Chondrocyte (in vitro differentiated cells): ENCODE data around the gene TOP1. TPM values are rescaled to one million over a fixed set of nuclear protein-coding genes. Genes with fewer than 3 reads are reported as not detected.

Experiments
- DNase-seq: peaks from one replicate; pipeline ENCODE4 v3.0.0; 2021; ENCODE audit warnings: mixed read lengths, low spot score
- H3K27ac Mint-ChIP-seq: one replicate; pipeline ENCODE4 v1.8.0; 2021; ENCODE audit warnings: mild to moderate bottlenecking, moderate library complexity, mixed read lengths; ENCODE audit not compliant: unreplicated experiment
- H3K27me3 Mint-ChIP-seq: 2 replicates; pipeline ENCODE4 v1.8.0; 2021; ENCODE audit warnings: low read depth, mixed read lengths
- H3K36me3 Mint-ChIP-seq: 2 replicates; pipeline ENCODE4 v1.8.0; 2021; ENCODE audit warnings: low read depth, mixed read lengths
- H3K4me1 Mint-ChIP-seq: 2 replicates; pipeline ENCODE4 v1.8.0; 2021; ENCODE audit warnings: low read depth, mild to moderate bottlenecking, mixed read lengths
- H3K4me3 Mint-ChIP-seq: one replicate; pipeline ENCODE4 v1.8.0; 2021; ENCODE audit warnings: mild to moderate bottlenecking, moderate library complexity, mixed read lengths; ENCODE audit not compliant: unreplicated experiment
- H3K9me3 Mint-ChIP-seq: 2 replicates; pipeline ENCODE4 v1.8.0; 2021; ENCODE audit warnings: low read depth, mixed read lengths
- total RNA-seq: library from RNA; stranded (reverse); gene quantifications from 3 replicates; pipeline ENCODE4 v1.2.1, GENCODE V29; 2021
- TF ChIP-seq, protein P1 (sequence below): fragments of 200-600 bp; sonication (generic); IDR thresholded peaks from 2 replicates; pipeline ENCODE4 v1.5.0; 2021; ENCODE audit warnings: antibody characterized with exemption, mild to moderate bottlenecking, moderate library complexity

Gene TOP1
- total RNA-seq, 1 donor from 2014 or later = 39.0 TPM

DNA sequence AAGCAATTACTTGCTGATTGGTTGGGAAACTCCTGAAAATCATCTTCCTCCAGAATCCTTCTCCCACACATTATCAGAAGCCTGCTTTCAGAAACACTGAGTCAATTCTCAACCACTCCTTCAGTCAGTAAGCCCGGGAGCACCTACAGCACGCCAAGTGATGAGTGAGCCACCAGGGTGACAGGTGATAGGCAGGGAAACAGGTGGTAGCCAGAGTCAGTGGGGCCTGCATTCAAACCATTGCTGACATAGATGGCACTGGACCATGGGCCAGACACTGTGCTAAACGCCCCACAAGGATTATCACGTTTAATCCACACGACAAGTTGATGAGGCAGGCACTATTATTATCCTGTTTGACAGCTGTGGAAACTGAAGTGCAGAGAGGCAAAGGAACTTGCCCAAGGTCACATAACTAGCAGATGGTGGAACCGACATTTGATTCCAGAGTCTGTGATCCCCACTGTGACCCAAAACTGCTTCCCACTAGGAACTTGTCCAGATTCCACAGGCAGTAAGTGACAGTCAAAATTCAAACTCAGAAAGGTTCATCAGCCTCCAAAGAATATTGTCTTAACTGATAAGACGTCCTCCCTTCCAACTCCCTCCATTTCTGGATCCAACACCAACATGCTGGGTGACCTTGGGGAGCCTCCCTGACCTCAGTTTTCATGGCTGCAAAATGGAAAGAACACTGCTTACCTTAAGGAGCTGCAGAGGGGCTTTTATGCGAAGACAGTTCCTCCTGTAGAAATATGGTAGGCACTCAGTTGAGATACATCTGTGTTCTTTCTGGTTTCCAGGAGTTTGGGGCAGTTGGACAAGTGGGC lies 23.9 kb upstream of the TOP1 start:
- no peaks in the 10 kb centered on the region for H3K36me3 Mint-ChIP-seq
- H3K4me3 Mint-ChIP-seq = no peak overlapping the region
- H3K4me1 Mint-ChIP-seq = peaks cover 52% of the 10 kb centered on the region
- no peaks in the 10 kb centered on the region for H3K9me3 Mint-ChIP-seq
- no peak for DNase-seq
- H3K27ac Mint-ChIP-seq = peak overlapping the region; percentile 76
- no peaks in the 10 kb centered on the region for H3K27me3 Mint-ChIP-seq
- TF ChIP-seq, protein P1, sequence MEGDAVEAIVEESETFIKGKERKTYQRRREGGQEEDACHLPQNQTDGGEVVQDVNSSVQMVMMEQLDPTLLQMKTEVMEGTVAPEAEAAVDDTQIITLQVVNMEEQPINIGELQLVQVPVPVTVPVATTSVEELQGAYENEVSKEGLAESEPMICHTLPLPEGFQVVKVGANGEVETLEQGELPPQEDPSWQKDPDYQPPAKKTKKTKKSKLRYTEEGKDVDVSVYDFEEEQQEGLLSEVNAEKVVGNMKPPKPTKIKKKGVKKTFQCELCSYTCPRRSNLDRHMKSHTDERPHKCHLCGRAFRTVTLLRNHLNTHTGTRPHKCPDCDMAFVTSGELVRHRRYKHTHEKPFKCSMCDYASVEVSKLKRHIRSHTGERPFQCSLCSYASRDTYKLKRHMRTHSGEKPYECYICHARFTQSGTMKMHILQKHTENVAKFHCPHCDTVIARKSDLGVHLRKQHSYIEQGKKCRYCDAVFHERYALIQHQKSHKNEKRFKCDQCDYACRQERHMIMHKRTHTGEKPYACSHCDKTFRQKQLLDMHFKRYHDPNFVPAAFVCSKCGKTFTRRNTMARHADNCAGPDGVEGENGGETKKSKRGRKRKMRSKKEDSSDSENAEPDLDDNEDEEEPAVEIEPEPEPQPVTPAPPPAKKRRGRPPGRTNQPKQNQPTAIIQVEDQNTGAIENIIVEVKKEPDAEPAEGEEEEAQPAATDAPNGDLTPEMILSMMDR = no peak

DNA sequence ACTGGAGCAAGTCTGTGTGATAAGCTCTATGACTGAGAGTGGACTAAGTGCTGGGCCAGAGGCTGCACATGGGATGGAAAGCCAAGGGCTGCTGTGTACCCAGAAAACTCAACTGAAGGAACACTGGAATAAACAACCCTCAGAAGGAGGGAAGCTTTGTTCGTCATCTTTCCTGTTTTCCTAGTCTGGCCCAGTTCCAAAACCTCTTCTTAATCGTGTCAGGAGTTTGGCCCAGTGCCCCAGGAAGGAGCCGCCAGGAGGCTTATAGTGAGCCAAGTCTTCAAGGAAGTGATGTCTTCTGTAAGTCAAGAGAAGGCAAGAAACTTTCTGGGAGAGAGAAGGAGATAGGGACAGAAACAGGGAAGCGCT lies 23.3 kb upstream of the TOP1 start:
- H3K27me3 Mint-ChIP-seq = no peaks in the 10 kb centered on the region
- H3K4me3 Mint-ChIP-seq = no peak overlapping the region
- H3K4me1 Mint-ChIP-seq = peaks cover 58% of the 10 kb centered on the region
- TF ChIP-seq, protein P1 = no peak
- DNase-seq = no peak
- no peaks in the 10 kb centered on the region for H3K9me3 Mint-ChIP-seq
- peak overlapping the region; percentile 76 for H3K27ac Mint-ChIP-seq
- no peaks in the 10 kb centered on the region for H3K36me3 Mint-ChIP-seq

DNA sequence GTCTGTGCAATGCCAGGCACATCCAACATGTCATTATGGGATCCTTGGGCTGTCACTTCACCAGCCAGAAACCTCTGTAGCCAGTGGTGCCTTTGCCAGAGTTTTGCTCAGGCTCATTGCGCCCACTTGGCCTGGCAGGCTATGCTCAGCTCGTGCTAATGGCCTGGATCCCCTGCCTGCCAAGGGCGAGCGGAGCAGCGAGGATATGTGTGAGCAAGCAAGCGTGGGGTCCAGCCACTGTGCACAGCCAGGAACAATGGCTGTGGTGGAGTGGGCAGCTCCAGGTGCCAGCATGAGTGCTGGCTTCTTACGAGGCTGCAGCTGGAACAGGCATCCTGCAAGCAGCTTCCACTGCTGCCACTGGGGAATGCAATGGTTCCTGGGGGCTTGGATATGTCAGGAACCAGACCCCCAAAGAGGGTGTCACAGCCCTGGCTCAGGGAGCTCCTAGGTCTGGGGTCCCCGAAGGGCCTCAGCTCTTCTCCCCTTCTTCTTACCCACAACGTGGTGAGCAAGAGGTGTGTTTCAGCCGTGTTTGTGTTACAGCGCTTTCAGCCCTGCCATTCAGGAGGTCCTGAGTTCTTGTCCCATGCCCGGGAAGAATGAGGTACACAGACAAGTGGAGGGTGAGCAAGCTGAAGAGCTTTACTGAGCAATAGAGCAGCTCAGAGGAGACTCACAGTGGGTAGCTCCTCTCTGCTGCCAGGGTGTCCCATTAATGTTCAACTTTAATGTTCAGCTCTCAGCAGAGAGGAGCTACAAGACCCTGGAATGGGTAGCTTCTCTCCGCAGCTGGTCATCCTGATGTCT lies 22.3 kb upstream of the TOP1 start:
- no peaks in the 10 kb centered on the region for H3K27me3 Mint-ChIP-seq
- no peak overlapping the region for H3K4me3 Mint-ChIP-seq
- no peaks in the 10 kb centered on the region for H3K36me3 Mint-ChIP-seq
- DNase-seq = no peak
- TF ChIP-seq, protein P1 = no peak
- H3K27ac Mint-ChIP-seq = no peak overlapping the region
- peaks cover 59% of the 10 kb centered on the region for H3K4me1 Mint-ChIP-seq
- H3K9me3 Mint-ChIP-seq = no peaks in the 10 kb centered on the region

DNA sequence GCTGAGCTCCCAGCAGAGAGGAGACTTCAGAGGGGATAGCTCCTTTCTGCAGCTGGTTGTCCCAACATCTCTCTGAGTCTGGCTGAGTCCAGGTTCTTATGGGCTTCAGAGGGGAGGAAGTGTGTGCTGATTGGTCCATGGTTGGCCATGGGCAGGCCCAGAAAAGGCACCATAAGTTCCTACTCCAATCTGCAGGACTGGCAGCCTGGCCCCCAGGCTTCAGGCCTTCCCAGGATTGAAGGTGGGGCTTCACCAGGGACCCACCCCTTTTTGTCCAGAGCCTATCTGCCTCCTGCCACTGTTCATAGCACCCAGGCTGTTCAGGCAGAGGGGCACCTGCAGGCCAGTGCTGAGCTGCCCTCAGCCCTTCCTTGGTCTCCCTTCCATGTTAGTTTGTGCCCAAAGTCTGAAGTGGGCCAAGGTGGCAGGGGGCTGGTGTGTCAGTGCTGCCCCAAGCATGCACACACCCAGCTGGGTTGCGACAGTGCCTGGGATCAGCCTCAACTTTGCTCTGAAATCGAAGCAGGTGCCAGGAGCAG lies 21.6 kb upstream of the TOP1 start:
- TF ChIP-seq, protein P1 = no peak
- no peak overlapping the region for H3K4me3 Mint-ChIP-seq
- H3K27ac Mint-ChIP-seq = no peak overlapping the region
- H3K9me3 Mint-ChIP-seq = no peaks in the 10 kb centered on the region
- peaks cover 60% of the 10 kb centered on the region for H3K4me1 Mint-ChIP-seq
- no peak for DNase-seq
- H3K36me3 Mint-ChIP-seq = no peaks in the 10 kb centered on the region
- H3K27me3 Mint-ChIP-seq = no peaks in the 10 kb centered on the region

DNA sequence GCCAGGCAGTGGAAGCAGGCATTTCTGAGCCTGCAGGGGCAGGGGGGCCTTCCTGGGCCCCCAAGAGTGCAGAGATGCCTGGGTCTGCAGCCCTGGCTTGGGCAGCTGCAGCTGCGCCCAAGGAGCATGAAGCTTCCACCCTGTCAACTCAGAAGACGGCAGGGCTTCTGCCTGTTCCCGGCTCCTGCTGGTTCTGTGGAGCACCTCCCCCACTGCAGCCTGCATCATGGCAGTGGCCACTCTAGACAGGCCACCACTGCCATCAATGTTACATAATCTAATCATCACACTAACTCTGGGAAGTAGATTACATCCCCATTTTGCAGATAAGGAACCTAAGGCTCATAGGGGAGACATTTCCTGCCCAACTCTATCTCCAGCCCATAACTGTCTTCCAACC lies 21.1 kb upstream of the TOP1 start:
- Mint-ChIP-seq H3K9me3 (no peaks in the 10 kb centered on the region), H3K4me1 (peaks cover 62% of the 10 kb centered on the region), H3K27me3 (no peaks in the 10 kb centered on the region), H3K27ac (no peak overlapping the region), H3K4me3 (no peak overlapping the region), H3K36me3 (no peaks in the 10 kb centered on the region)
- TF ChIP-seq, protein P1 = no peak
- DNase-seq = no peak
